ENCODE data around the gene PYGM. TPM values are rescaled to one million over a fixed set of nuclear protein-coding genes. Genes with fewer than 3 reads are reported as not detected.

Gene PYGM
- total RNA-seq, 1 donor from 2014 or later, result 5.5 TPM

GRCh38 chr11:64803158-64803845, 43.5 kb upstream of the PYGM start, which contains the start of gene MAP4K2:
TSS of gene MAP4K2 (minus strand) at chr11:64803214. CDS start at chr11:64803149, 65 bp downstream.
- no peak for TF ChIP-seq CTCF (IDR thresholded peaks at IDR 0.05; ENCODE audit: partially characterized antibody, unreplicated experiment)
- H3K36me3 Mint-ChIP-seq (ENCODE audit: unreplicated experiment), result no peaks in the 10 kb centered on the region
- peak; percentile 87 for DNase-seq
- H3K4me1 Mint-ChIP-seq (ENCODE audit: low read depth, unreplicated experiment), result peaks cover 7% of the 10 kb centered on the region
- H3K9me3 Mint-ChIP-seq (ENCODE audit: unreplicated experiment), result peaks cover 6% of the 10 kb centered on the region
- H3K4me3 Mint-ChIP-seq (ENCODE audit: unreplicated experiment), result peak within 1 kb of the TSS; percentile 94
- peaks cover 17% of the 10 kb centered on the region for H3K27me3 Mint-ChIP-seq (ENCODE audit: unreplicated experiment)
- peak within 1 kb of the TSS; percentile 85 for H3K27ac Mint-ChIP-seq (ENCODE audit: unreplicated experiment)

GRCh38 chr11:64802370-64803157, 42.8 kb upstream of the PYGM start:
- H3K4me3 Mint-ChIP-seq (ENCODE audit: unreplicated experiment), result peak overlapping the region; percentile 42
- no peak for TF ChIP-seq CTCF (IDR thresholded peaks at IDR 0.05; ENCODE audit: partially characterized antibody, unreplicated experiment)
- no peak for DNase-seq
- H3K4me1 Mint-ChIP-seq (ENCODE audit: low read depth, unreplicated experiment), result peaks cover 7% of the 10 kb centered on the region
- peaks cover 6% of the 10 kb centered on the region for H3K9me3 Mint-ChIP-seq (ENCODE audit: unreplicated experiment)
- no peaks in the 10 kb centered on the region for H3K36me3 Mint-ChIP-seq (ENCODE audit: unreplicated experiment)
- no peak overlapping the region for H3K27ac Mint-ChIP-seq (ENCODE audit: unreplicated experiment)
- H3K27me3 Mint-ChIP-seq (ENCODE audit: unreplicated experiment), result peaks cover 17% of the 10 kb centered on the region

GRCh38 chr11:64801561-64802369, 42.0 kb upstream of the PYGM start:
- H3K9me3 Mint-ChIP-seq (ENCODE audit: unreplicated experiment), result peaks cover 4% of the 10 kb centered on the region
- H3K36me3 Mint-ChIP-seq (ENCODE audit: unreplicated experiment), result no peaks in the 10 kb centered on the region
- TF ChIP-seq CTCF (IDR thresholded peaks at IDR 0.05; ENCODE audit: partially characterized antibody, unreplicated experiment), result no peak
- DNase-seq, result no peak
- no peak overlapping the region for H3K27ac Mint-ChIP-seq (ENCODE audit: unreplicated experiment)
- peaks cover 7% of the 10 kb centered on the region for H3K4me1 Mint-ChIP-seq (ENCODE audit: low read depth, unreplicated experiment)
- peak overlapping the region; percentile 69 for H3K4me3 Mint-ChIP-seq (ENCODE audit: unreplicated experiment)
- peaks cover 16% of the 10 kb centered on the region for H3K27me3 Mint-ChIP-seq (ENCODE audit: unreplicated experiment)

- Mint-ChIP-seq H3K9me3 (ENCODE audit: unreplicated experiment) (peaks cover 4% of the 10 kb centered on the region), H3K4me3 (ENCODE audit: unreplicated experiment) (no peak overlapping the region), H3K36me3 (ENCODE audit: unreplicated experiment) (no peaks in the 10 kb centered on the region), H3K27ac (ENCODE audit: unreplicated experiment) (no peak overlapping the region), H3K4me1 (ENCODE audit: low read depth, unreplicated experiment) (peaks cover 7% of the 10 kb centered on the region), H3K27me3 (ENCODE audit: unreplicated experiment) (peaks cover 15% of the 10 kb centered on the region)
- DNase-seq, result no peak
- TF ChIP-seq CTCF (IDR thresholded peaks at IDR 0.05; ENCODE audit: partially characterized antibody, unreplicated experiment), result no peak
Measured at GRCh38 chr11:64801158-64801464, 41.3 kb upstream of the PYGM start.
